ENCODE data around the gene CYP2A13. TPM values are rescaled to one million over a fixed set of nuclear protein-coding genes. Genes with fewer than 3 reads are reported as not detected.

CYP2A13 gene
- polyA plus RNA-seq, 3 donors: not detected

DNA sequence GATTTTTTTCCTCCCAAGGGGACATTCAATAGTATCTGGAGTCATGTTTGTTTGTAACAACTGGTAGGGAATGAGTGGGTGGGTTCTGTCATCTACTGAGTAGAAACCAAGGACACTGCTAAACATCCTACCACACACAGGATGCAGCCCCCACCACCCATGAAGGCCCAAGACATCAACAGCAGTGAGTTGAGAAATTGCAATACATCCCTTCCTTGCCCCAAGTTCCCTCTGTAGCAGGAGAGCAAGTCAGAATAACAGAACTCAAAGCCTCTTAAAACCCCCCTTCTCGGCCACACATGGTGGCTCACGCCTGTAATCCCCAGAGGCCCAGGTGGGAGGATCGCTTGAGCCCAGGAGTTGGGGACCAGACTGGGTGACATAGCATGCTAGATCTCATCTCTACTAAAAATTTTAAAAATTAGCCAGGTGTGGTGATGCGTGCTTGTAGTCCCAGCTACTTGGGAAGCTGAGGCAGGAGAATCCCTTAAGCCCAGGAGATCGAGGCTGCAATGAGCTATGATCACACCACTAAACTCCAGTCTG lies 23.6 kb downstream of the CYP2A13 start:
- H3K9ac ChIP-seq (ENCODE audit: insufficient read depth, low read length, poor library complexity, severe bottlenecking): no peak overlapping the region
- H4K20me1 ChIP-seq (ENCODE audit: insufficient read depth, low read length): no peaks in the 10 kb centered on the region
- no peaks in the 10 kb centered on the region for H3K36me3 ChIP-seq (replicated peaks in 1 of 2; ENCODE audit: control insufficient read depth in 1 of 2, insufficient read depth in 2 of 2, low read length in 2 of 2)
- H3K4me2 ChIP-seq (replicated peaks; ENCODE audit: extremely low read depth, low read length, poor library complexity, severe bottlenecking): no peak overlapping the region
- no peak for DNase-seq
- H3K4me3 Mint-ChIP-seq: no peak overlapping the region
- no peaks in the 10 kb centered on the region for H3K9me3 ChIP-seq (replicated peaks in 1 of 2; ENCODE audit: control insufficient read depth in 1 of 2, insufficient read depth in 1 of 2, low read length in 2 of 2)
- intact Hi-C loops (cut with micrococcal nuclease): no loop called here
- no peaks in the 10 kb centered on the region for H3K79me2 ChIP-seq (ENCODE audit: insufficient read depth, low read length)
- peaks cover 0 to 1% (median 0%) of the 10 kb centered on the region in 7 donors for H3K9me3 Mint-ChIP-seq
- H3K4me3 ChIP-seq (replicated peaks in 1 of 3; ENCODE audit: low read depth in 2 of 3, low read length in 3 of 3): no peak overlapping the region
- H2AFZ ChIP-seq (ENCODE audit: insufficient read depth, low read depth, low read length, poor library complexity, severe bottlenecking): no peak overlapping the region
- H3K4me1 ChIP-seq (ENCODE audit: control insufficient read depth in 1 of 2, insufficient read depth in 2 of 2, low read length in 2 of 2): no peaks in the 10 kb centered on the region
- H3K27ac Mint-ChIP-seq: no peak overlapping the region
- no peak overlapping the region for H3K27ac ChIP-seq (ENCODE audit: low read depth in 1 of 2, low read length in 2 of 2)
- WGBS (ENCODE audit: insufficient coverage): 100% methylated on average over 1 of the region's 5 CpGs
- no peaks in the 10 kb centered on the region for H3K36me3 Mint-ChIP-seq
- peaks cover 5 to 9% (median 9%) of the 10 kb centered on the region in 3 donors for H3K27me3 Mint-ChIP-seq (ENCODE audit: low read depth in 3 of 3)
- H3K4me1 Mint-ChIP-seq: no peaks in the 10 kb centered on the region
- TF ChIP-seq, protein P1, sequence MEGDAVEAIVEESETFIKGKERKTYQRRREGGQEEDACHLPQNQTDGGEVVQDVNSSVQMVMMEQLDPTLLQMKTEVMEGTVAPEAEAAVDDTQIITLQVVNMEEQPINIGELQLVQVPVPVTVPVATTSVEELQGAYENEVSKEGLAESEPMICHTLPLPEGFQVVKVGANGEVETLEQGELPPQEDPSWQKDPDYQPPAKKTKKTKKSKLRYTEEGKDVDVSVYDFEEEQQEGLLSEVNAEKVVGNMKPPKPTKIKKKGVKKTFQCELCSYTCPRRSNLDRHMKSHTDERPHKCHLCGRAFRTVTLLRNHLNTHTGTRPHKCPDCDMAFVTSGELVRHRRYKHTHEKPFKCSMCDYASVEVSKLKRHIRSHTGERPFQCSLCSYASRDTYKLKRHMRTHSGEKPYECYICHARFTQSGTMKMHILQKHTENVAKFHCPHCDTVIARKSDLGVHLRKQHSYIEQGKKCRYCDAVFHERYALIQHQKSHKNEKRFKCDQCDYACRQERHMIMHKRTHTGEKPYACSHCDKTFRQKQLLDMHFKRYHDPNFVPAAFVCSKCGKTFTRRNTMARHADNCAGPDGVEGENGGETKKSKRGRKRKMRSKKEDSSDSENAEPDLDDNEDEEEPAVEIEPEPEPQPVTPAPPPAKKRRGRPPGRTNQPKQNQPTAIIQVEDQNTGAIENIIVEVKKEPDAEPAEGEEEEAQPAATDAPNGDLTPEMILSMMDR (IDR thresholded peaks at IDR 0.05): no peak
- no peaks in the 10 kb centered on the region for H3K27me3 ChIP-seq (ENCODE audit: control insufficient read depth in 2 of 2, insufficient read depth in 2 of 2, low read length in 2 of 2)

DNA sequence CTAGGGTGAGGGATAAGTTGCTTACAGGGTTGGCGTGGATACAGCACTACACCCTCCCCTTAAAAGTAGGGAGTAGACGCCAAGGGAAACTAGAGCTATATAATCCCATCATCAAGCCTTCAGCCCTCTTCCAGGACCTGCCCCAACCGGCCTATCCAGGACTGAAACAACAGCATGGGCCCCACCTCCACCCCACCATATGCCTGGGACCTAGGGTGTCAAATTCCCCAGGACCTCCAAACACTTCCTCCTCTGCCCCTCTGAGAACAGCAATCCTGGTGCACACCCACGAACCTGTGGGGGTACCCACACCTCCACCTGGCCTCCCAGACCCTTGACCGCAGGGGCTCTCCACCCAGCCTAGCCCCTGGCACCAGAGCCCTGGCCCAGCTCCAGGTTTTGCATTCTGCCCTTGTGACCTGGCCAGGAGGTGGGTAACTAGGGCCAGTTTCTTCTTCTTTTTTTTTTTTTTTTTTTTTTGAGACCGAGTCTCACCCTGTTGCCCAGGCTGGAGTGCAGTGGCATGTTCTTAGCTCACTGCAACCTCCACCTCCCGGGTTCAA lies 24.6 kb downstream of the CYP2A13 start:
- no peak for DNase-seq
- no peak overlapping the region for H2AFZ ChIP-seq (ENCODE audit: insufficient read depth, low read depth, low read length, poor library complexity, severe bottlenecking)
- H3K79me2 ChIP-seq (ENCODE audit: insufficient read depth, low read length): no peaks in the 10 kb centered on the region
- no peak overlapping the region for H3K4me3 ChIP-seq (replicated peaks in 1 of 3; ENCODE audit: low read depth in 2 of 3, low read length in 3 of 3)
- intact Hi-C loops (cut with micrococcal nuclease): no loop called here
- H3K4me2 ChIP-seq (replicated peaks; ENCODE audit: extremely low read depth, low read length, poor library complexity, severe bottlenecking): no peak overlapping the region
- H3K36me3 ChIP-seq (replicated peaks in 1 of 2; ENCODE audit: control insufficient read depth in 1 of 2, insufficient read depth in 2 of 2, low read length in 2 of 2): no peaks in the 10 kb centered on the region
- H3K4me1 ChIP-seq (ENCODE audit: control insufficient read depth in 1 of 2, insufficient read depth in 2 of 2, low read length in 2 of 2): no peaks in the 10 kb centered on the region
- Mint-ChIP-seq H3K4me1 (no peaks in the 10 kb centered on the region), H3K36me3 (no peaks in the 10 kb centered on the region), H3K27me3 (ENCODE audit: low read depth in 3 of 3) (peaks cover 4 to 9% (median 6%) of the 10 kb centered on the region in 3 donors), H3K27ac (no peak overlapping the region), H3K4me3 (no peak overlapping the region), H3K9me3 (peaks cover 0 to under 1% (median 0%) of the 10 kb centered on the region in 7 donors)
- H3K9ac ChIP-seq (ENCODE audit: insufficient read depth, low read length, poor library complexity, severe bottlenecking): no peak overlapping the region
- TF ChIP-seq, protein P1 (IDR thresholded peaks at IDR 0.05): no peak
- no peaks in the 10 kb centered on the region for H4K20me1 ChIP-seq (ENCODE audit: insufficient read depth, low read length)
- no peaks in the 10 kb centered on the region for H3K27me3 ChIP-seq (ENCODE audit: control insufficient read depth in 2 of 2, insufficient read depth in 2 of 2, low read length in 2 of 2)
- WGBS (ENCODE audit: insufficient coverage): 90% methylated on average over 3 of the region's 7 CpGs
- no peaks in the 10 kb centered on the region for H3K9me3 ChIP-seq (replicated peaks in 1 of 2; ENCODE audit: control insufficient read depth in 1 of 2, insufficient read depth in 1 of 2, low read length in 2 of 2)
- H3K27ac ChIP-seq (ENCODE audit: low read depth in 1 of 2, low read length in 2 of 2): no peak overlapping the region
